NCI-H2029 (cell line): ENCODE measurements around the gene BCL6.
"Not testable (repeated sequence)": the region's sequence is repeated elsewhere in the genome, so short reads cannot be mapped to it uniquely, and the experiment has no call there.

Experiments
- DNase-seq: peaks from one replicate; lab custom pipeline; 2025; lab: John Stamatoyannopoulos, UW

BCL6 gene

GRCh38 chr3:187714404-187714979 lies 30.8 kb downstream of the BCL6 start:
- peak; percentile 46 for DNase-seq

- no peak for DNase-seq
Measured at GRCh38 chr3:187713504-187713903, 31.8 kb downstream of the BCL6 start.

GRCh38 chr3:187709155-187709554 lies 36.1 kb downstream of the BCL6 start:
- no peak for DNase-seq

GRCh38 chr3:187708696-187709095 lies 36.6 kb downstream of the BCL6 start:
- DNase-seq, result no peak

GRCh38 chr3:187706971-187707370 lies 38.3 kb downstream of the BCL6 start:
- peak; percentile 5 for DNase-seq

- DNase-seq, result no peak
Measured at GRCh38 chr3:187705164-187705563, 40.1 kb downstream of the BCL6 start.

GRCh38 chr3:187702507-187703033 lies 42.7 kb downstream of the BCL6 start, which contains the start of gene RTP2:
RTP2 (minus strand) TSS chr3:187702557; CDS start chr3:187702128, 429 bp downstream.
- no peak for DNase-seq

- no peak for DNase-seq
Measured at GRCh38 chr3:187700249-187700648, 45.0 kb downstream of the BCL6 start.

GRCh38 chr3:187698499-187699399 lies 46.5 kb downstream of the BCL6 start:
- peak; percentile 45 for DNase-seq

- DNase-seq, result no peak
Measured at GRCh38 chr3:187696021-187696420, 49.2 kb downstream of the BCL6 start.

- DNase-seq, result no peak
Measured at GRCh38 chr3:187695449-187695848, 49.8 kb downstream of the BCL6 start.

GRCh38 chr3:187694801-187695200 lies 50.5 kb downstream of the BCL6 start:
- no peak for DNase-seq

- DNase-seq, result no peak
Measured at GRCh38 chr3:187693431-187693830, 51.8 kb downstream of the BCL6 start.

- DNase-seq, result no peak
Measured at GRCh38 chr3:187689984-187690383, 55.3 kb downstream of the BCL6 start.

- DNase-seq, result no peak
Measured at GRCh38 chr3:187686621-187687273, 58.5 kb downstream of the BCL6 start.

GRCh38 chr3:187685948-187686347 lies 59.3 kb downstream of the BCL6 start:
- no peak for DNase-seq

GRCh38 chr3:187684880-187685279 lies 60.4 kb downstream of the BCL6 start:
- DNase-seq, result no peak

GRCh38 chr3:187684444-187684843 lies 60.8 kb downstream of the BCL6 start:
- DNase-seq, result no peak

- not testable (repeated sequence) for DNase-seq
Measured at GRCh38 chr3:187681756-187682155, 63.5 kb downstream of the BCL6 start.

- DNase-seq, result peak; percentile 53
Measured at GRCh38 chr3:187679638-187680396, 65.5 kb downstream of the BCL6 start.

GRCh38 chr3:187678726-187679268 lies 66.5 kb downstream of the BCL6 start:
- peak; percentile 27 for DNase-seq

GRCh38 chr3:187677604-187678003 lies 67.7 kb downstream of the BCL6 start:
- no peak for DNase-seq
